Tibial nerve (tissue), 4 donors: Measurements from ENCODE around the gene FBXW9. TPM values are rescaled to one million over a fixed set of nuclear protein-coding genes. Genes with fewer than 3 reads are reported as not detected.
A peak's percentile ranks its signal among the peaks of the same experiment; 100 is the strongest.

Experiments used
- DNase-seq, 2 donors: peaks; one replicate each; pipeline ENCODE4 v3.0.0-alpha.2; 2019; ENCODE audit warnings: low spot score in 2 of 2
- H3K27ac ChIP-seq, 4 donors: fragments of 200-600 bp; sonication (generic) in 3 of 4; one replicate each; pipeline ENCODE4 v1.5.1; 2017 to 2019; ENCODE audit warnings: mild to moderate bottlenecking in 1 of 4
- H3K27me3 ChIP-seq, 2 donors: fragments of 200-600 bp; sonication (generic) in 1 of 2; one replicate each; pipeline versions ENCODE4 v1.5.1 to v1.6.0; 2017 to 2019
- H3K36me3 ChIP-seq, 3 donors: fragments of 200-600 bp; sonication (generic); one replicate each; pipeline ENCODE4 v1.5.1; 2018 to 2019
- H3K4me1 ChIP-seq, 4 donors: fragments of 200-600 bp; sonication (generic) in 3 of 4; one replicate each; pipeline ENCODE4 v1.5.1; 2017 to 2019
- H3K4me3 ChIP-seq, 4 donors: fragments of 200-600 bp; sonication (generic) in 3 of 4; one replicate each; pipeline ENCODE4 v1.5.1; 2017 to 2019; ENCODE audit warnings: mild to moderate bottlenecking in 1 of 4, moderate library complexity in 1 of 4
- H3K9me3 ChIP-seq, 4 donors: fragments of 200-600 bp; sonication (generic) in 3 of 4; one replicate each; pipeline ENCODE4 v1.5.1; 2017 to 2019
- EP300 ChIP-seq, 2 donors: sonication (generic); formaldehyde crosslinking; IDR thresholded peaks; one replicate each; pipeline ENCODE4 v1.6.1; 2017; ENCODE audit warnings: antibody characterized with exemption in 2 of 2, mild to moderate bottlenecking in 1 of 2
- POLR2A ChIP-seq, 2 donors: fragments of 450-650 bp; IDR thresholded peaks; one replicate each; pipeline ENCODE4 v1.6.1; 2017; ENCODE audit warnings: antibody characterized with exemption in 2 of 2, mild to moderate bottlenecking in 2 of 2, moderate library complexity in 2 of 2
- WGBS, 2 donors: methylation state at CpG; one replicate each; pipeline ENCODE4 v1.1.5; 2018; 5-methylcytosine and 5-hydroxymethylcytosine counted together
- total RNA-seq, 4 donors: library from RNA; depleted of rRNA; stranded (reverse); fragments of >200 nt; gene quantifications; one replicate each; pipeline ENCODE4 v1.1.0, GENCODE V29; 2016
- TF ChIP-seq, protein P1 (sequence below), 5 experiments: fragments of 200-600 bp in 3 of 5; fragments of 450-650 bp in 2 of 5; sonication (generic) in 3 of 5; IDR thresholded peaks; one replicate each; pipeline ENCODE4 v1.5.1; 2016 to 2019; ENCODE audit warnings: antibody characterized with exemption in 5 of 5, mild to moderate bottlenecking in 3 of 5, moderate library complexity in 2 of 5

FBXW9 gene
- total RNA-seq, 4 donors from 2014 or later = 1.2 to 7.5 (median 5.7) TPM

DNA sequence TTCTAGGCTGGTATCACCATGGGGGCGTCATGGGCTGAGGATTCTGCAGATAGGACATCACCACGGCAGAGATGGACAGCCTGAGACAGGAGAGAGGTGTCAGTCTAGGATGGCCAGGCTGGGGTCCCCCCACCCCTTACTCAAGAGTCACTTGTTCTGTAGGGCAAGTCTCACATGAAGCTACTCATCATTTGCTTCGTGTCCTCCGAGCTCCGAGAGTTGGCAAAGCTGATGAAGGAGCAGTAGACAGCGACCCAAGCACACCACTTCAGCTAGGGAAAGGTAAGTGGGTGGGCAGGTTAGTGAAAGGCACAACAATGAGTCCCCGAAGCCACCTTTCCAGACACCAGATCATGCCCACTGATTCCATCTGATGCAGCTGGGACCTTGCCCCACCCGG is 28.1 kb downstream of the FBXW9 start:
- TF ChIP-seq POLR2A (IDR thresholded peaks at IDR 0.05) (no peak), EP300 (IDR thresholded peaks at IDR 0.05) (no peak)
- TF ChIP-seq, protein P1, sequence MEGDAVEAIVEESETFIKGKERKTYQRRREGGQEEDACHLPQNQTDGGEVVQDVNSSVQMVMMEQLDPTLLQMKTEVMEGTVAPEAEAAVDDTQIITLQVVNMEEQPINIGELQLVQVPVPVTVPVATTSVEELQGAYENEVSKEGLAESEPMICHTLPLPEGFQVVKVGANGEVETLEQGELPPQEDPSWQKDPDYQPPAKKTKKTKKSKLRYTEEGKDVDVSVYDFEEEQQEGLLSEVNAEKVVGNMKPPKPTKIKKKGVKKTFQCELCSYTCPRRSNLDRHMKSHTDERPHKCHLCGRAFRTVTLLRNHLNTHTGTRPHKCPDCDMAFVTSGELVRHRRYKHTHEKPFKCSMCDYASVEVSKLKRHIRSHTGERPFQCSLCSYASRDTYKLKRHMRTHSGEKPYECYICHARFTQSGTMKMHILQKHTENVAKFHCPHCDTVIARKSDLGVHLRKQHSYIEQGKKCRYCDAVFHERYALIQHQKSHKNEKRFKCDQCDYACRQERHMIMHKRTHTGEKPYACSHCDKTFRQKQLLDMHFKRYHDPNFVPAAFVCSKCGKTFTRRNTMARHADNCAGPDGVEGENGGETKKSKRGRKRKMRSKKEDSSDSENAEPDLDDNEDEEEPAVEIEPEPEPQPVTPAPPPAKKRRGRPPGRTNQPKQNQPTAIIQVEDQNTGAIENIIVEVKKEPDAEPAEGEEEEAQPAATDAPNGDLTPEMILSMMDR (IDR thresholded peaks at IDR 0.05) = no peak
- Histone ChIP-seq H3K4me1 (peaks cover 0 to 58% (median 33%) of the 10 kb centered on the region in 4 donors), H3K9me3 (no peaks in the 10 kb centered on the region), H3K4me3 (peak overlapping the region; percentile 69 to 83 (median 74)), H3K36me3 (peaks cover 0 to 41% (median 4%) of the 10 kb centered on the region in 3 donors), H3K27me3 (no peaks in the 10 kb centered on the region), H3K27ac (peak overlapping the region in 3 of 4 donors; percentile 91 to 99 (median 98))
- 65 to 75% methylated on average over 8 of the region's 8 CpGs for WGBS, 2 donors
- DNase-seq = no peak

DNA sequence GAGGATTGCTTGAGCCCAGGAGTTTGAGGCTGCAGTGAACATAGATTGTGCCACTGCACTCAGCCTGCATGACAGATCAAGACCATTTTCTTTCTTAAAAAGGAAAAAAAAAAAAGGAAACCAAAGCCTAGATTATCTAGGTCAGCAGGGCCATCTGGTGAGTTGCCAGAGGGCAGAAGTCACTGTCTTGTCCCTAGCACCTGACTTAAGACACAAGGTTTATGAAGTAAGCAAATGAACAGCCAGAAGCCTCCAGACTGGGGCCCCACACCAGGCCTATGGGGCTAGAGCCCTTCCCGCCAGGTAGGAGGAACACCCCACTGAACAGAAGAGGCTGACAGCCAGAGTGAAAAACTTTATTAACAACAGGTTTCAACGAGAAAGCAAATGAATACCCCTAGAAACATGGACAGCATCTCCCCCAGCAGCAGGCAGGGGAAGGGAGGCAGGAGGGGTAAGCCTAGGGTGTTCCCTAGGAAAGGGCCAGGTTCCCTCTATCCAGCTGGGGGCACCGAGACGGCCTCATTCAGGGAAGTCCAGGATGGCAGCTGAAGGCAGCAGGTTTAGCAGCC is 28.6 kb downstream of the FBXW9 start:
- H3K27ac ChIP-seq = peak overlapping the region in 1 of 4 donors; percentile 99
- H3K4me1 ChIP-seq = peaks cover 0 to 58% (median 33%) of the 10 kb centered on the region in 4 donors
- TF ChIP-seq, protein P1 (IDR thresholded peaks at IDR 0.05) = no peak
- TF ChIP-seq POLR2A (IDR thresholded peaks at IDR 0.05) = no peak
- H3K4me3 ChIP-seq = peak overlapping the region in 1 of 4 donors; percentile 72
- 72 to 89% methylated on average over 4 of the region's 4 CpGs for WGBS, 2 donors
- H3K36me3 ChIP-seq = peaks cover 0 to 41% (median 10%) of the 10 kb centered on the region in 3 donors
- H3K27me3 ChIP-seq = no peaks in the 10 kb centered on the region
- no peaks in the 10 kb centered on the region for H3K9me3 ChIP-seq
- no peak for DNase-seq

DNA sequence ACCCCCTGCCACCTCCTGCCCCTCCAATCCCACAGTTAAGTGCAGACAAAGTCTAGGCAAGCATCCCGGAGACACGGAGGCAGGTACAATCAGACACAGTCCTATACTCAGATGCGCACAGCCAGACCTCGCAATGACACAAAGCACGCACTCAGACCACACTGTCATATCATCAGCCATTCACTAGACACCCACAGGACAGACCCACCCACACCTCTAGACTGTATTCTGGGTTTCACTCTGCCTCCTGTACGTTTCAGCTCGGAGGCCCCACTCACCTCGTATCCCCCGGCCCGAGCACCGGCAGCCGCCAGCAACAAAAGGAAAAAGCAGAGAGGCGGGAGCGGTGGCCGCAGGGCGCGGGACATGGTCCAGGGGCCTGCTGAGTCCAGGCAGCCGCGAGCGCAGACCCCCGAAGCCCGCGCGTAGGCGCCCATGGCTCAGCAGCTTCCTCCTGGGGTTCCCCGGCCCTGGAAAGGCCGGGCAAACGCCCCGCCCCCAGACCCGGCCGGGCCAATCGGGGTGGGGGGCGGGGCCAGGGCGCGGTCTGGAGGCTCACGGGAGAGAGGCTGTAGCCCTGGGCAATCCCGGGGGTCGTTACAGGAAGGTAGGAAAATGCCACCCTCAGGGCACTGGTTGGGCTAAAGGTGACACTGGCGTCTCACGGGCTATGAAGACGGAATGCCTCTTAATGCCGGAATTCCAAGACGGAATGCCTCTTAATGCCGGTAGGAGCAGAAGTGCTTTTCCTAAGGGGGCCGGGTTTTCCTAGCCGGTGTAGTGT is 30.0 kb downstream of the FBXW9 start, which contains the start of the genes MAN2B1 and WDR83:
TSS of gene MAN2B1 (minus strand) at position 478 of the 784 bp plus-strand sequence. CDS start at position 437, 41 bp downstream.
TSS of gene WDR83 (plus strand) at position 543 of the 784 bp plus-strand sequence. CDS start 2,984 bp downstream, outside the sequence.
- peak; percentile 64 to 67 for DNase-seq
- peaks cover 0 to 58% (median 33%) of the 10 kb centered on the region in 4 donors for H3K4me1 ChIP-seq
- H3K36me3 ChIP-seq = peaks cover 0 to 43% (median 15%) of the 10 kb centered on the region in 3 donors

DNA sequence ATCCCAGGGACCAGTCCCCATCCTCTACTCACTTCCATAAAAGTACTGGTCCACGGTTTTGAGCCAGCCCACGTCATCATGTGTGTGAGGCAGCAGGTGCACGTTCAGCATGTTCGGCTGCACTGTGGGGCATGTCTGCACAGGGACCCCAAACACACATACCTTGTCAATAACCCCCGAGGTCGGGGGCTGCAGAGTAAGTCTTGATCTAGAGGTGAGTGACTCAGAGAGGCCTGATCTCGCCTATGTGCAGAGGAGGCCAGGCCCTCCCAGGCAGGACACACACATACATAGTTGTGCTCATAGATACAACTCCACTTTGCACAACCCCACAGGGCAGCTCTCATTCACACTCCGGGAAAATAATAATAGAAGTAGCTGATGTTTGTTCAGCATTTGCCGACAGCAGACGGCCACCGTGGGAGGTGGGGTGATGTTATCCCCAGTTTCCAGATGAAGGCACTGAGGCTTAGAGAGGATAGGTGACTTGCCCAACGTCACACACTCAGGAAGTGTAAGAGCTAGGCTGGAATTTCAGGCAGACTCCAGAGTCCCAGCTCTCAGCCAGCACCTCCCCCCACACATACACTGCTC is 30.7 kb downstream of the FBXW9 start:
- H3K9me3 ChIP-seq = no peaks in the 10 kb centered on the region
- H3K27me3 ChIP-seq = no peaks in the 10 kb centered on the region
- DNase-seq = no peak
- peak overlapping the region in 3 of 4 donors; percentile 80 to 91 (median 80) for H3K27ac ChIP-seq
- no peak for TF ChIP-seq POLR2A (IDR thresholded peaks at IDR 0.05)
- TF ChIP-seq EP300 (IDR thresholded peaks at IDR 0.05) = no peak
- TF ChIP-seq, protein P1 (IDR thresholded peaks at IDR 0.05) = no peak
- H3K36me3 ChIP-seq = peaks cover 0 to 47% (median 22%) of the 10 kb centered on the region in 3 donors
- peak overlapping the region; percentile 83 to 95 (median 87) for H3K4me3 ChIP-seq
- WGBS, 2 donors = 47 to 50% methylated on average over 11 to 12 of the region's 12 CpGs
- H3K4me1 ChIP-seq = peaks cover 0 to 53% (median 31%) of the 10 kb centered on the region in 4 donors

More for the DNA sequence above, 30.0 kb downstream of the FBXW9 start, which contains the start of the genes MAN2B1 and WDR83:
- H3K4me3 ChIP-seq = peak within 1 kb of the TSS; percentile 83 to 95 (median 87)
- TF ChIP-seq EP300 (IDR thresholded peaks at IDR 0.05) (peak in 1 of 2 donors; percentile 20), POLR2A (IDR thresholded peaks at IDR 0.05) (peak in 1 of 2 donors; percentile 38)
- TF ChIP-seq, protein P1 (IDR thresholded peaks at IDR 0.05) = no peak
- H3K9me3 ChIP-seq = no peaks in the 10 kb centered on the region
- 1% methylated on average over 26 to 45 of the region's 46 CpGs for WGBS, 2 donors
- H3K27me3 ChIP-seq = no peaks in the 10 kb centered on the region
- H3K27ac ChIP-seq = peak within 1 kb of the TSS; percentile 58 to 91 (median 80)
